GM23248 (cell line): ENCODE measurements around the gene ARID1B. TPM values are rescaled to one million over a fixed set of nuclear protein-coding genes. Genes with fewer than 3 reads are reported as not detected.
A peak's percentile ranks its signal among the peaks of the same experiment; 100 is the strongest.

ENCODE experiments used
- DNase-seq: peaks from one replicate; pipeline ENCODE4 v3.0.0-alpha.2; 2015
- H2AFZ ChIP-seq: fragments of 200-600 bp; sonication (generic); 2 replicates; pipeline ENCODE4 v1.6.1; 2016; ENCODE audit warnings: antibody characterized with exemption
- H3F3A ChIP-seq: fragments of 200-600 bp; sonication (generic); 2 replicates; pipeline ENCODE4 v1.6.1; 2016; ENCODE audit warnings: mild to moderate bottlenecking, antibody characterized with exemption, mixed run types; ENCODE audit not compliant: insufficient read depth
- H3K27ac ChIP-seq: fragments of 200-600 bp; sonication (generic); 2 replicates; pipeline ENCODE4 v1.5.1; 2016; ENCODE audit warnings: mild to moderate bottlenecking
- H3K27me3 ChIP-seq: fragments of 200-600 bp; sonication (generic); replicated peaks from 2 replicates; pipeline ENCODE4 v1.6.1; 2016; ENCODE audit warnings: mild to moderate bottlenecking; ENCODE audit not compliant: insufficient read depth
- H3K36me3 ChIP-seq: fragments of 200-600 bp; sonication (generic); 2 replicates; pipeline ENCODE4 v1.6.1; 2016; ENCODE audit warnings: low read depth, mild to moderate bottlenecking
- H3K4me1 ChIP-seq: fragments of 200-600 bp; sonication (generic); 2 replicates; pipeline ENCODE4 v1.6.1; 2016; ENCODE audit warnings: mild to moderate bottlenecking; ENCODE audit not compliant: insufficient read depth
- H3K4me2 ChIP-seq: fragments of 200-600 bp; sonication (generic); one replicate; pipeline ENCODE4 v1.6.1; 2016; ENCODE audit warnings: mild to moderate bottlenecking; ENCODE audit not compliant: unreplicated experiment
- H3K4me3 ChIP-seq: fragments of 200-600 bp; sonication (generic); 2 replicates; pipeline ENCODE4 v1.5.1; 2016; ENCODE audit warnings: mild to moderate bottlenecking
- H3K79me2 ChIP-seq: fragments of 200-600 bp; sonication (generic); 2 replicates; pipeline ENCODE4 v1.6.1; 2016; ENCODE audit warnings: mild to moderate bottlenecking; ENCODE audit not compliant: insufficient read depth
- H3K9ac ChIP-seq: fragments of 200-600 bp; sonication (generic); 2 replicates; pipeline ENCODE4 v1.6.1; 2016; ENCODE audit warnings: mild to moderate bottlenecking
- H3K9me2 ChIP-seq: fragments of 200-600 bp; sonication (generic); 2 replicates; pipeline ENCODE4 v1.6.1; 2016; ENCODE audit warnings: mixed run types, mild to moderate bottlenecking, moderate library complexity; ENCODE audit not compliant: insufficient read depth
- H3K9me3 ChIP-seq: fragments of 200-600 bp; sonication (generic); one replicate; pipeline ENCODE4 v1.6.1; 2017; ENCODE audit warnings: low read depth
- H4K20me1 ChIP-seq: fragments of 200-600 bp; sonication (generic); 2 replicates; pipeline ENCODE4 v1.6.0; 2016; ENCODE audit not compliant: insufficient read depth
- EZH2 ChIP-seq: fragments of 200-600 bp; sonication (generic); IDR thresholded peaks from 2 replicates; pipeline ENCODE4 v1.6.1; 2018; ENCODE audit warnings: antibody characterized with exemption, mild to moderate bottlenecking; ENCODE audit not compliant: insufficient read depth, poor library complexity, severe bottlenecking
- EZH2phosphoT487 ChIP-seq: fragments of 200-600 bp; sonication (generic); IDR thresholded peaks from 2 replicates; pipeline ENCODE4 v1.6.1; 2018; ENCODE audit warnings: antibody characterized with exemption, moderate library complexity, mild to moderate bottlenecking, low read depth; ENCODE audit not compliant: insufficient read depth
- WGBS, 2 experiments: methylation state at CpG; one replicate each; pipeline ENCODE4 v1.1.6; 2015 to 2017; ENCODE audit warnings: low lambda C conversion rate in 2 of 2, low coverage in 1 of 2; ENCODE audit errors: missing lambda C conversion rate in 2 of 2; 5-methylcytosine and 5-hydroxymethylcytosine counted together
- in situ Hi-C: fragments of 300-500 bp; cut with MboI; formaldehyde crosslinking; loops from 2 replicates; pipeline ENCODE4 v1.15.0; 2020
- polyA plus RNA-seq: library from polyadenylated mRNA; unstranded; fragments of >200 nt; fragmentation: Nextera tagmentation; extraction: Ambion mirVana; gene quantifications from 2 replicates; pipeline ENCODE4 v1.2.1, GENCODE V29; 2016
- total RNA-seq: library from RNA; depleted of rRNA; stranded (reverse); fragments of >200 nt; shearing (Covaris generic); gene quantifications from 2 replicates; pipeline ENCODE4 v1.2.3, GENCODE V29; 2014

The ARID1B gene
- total and polyA plus RNA-seq, 2 experiments from 2014 or later: 19.3 to 21.2 TPM

GRCh38 chr6:156909212-156910010 lies 132.2 kb downstream of the ARID1B start:
- no peak overlapping the region for H3K27ac ChIP-seq
- 0 out of 2 replicates have a peak, but pooled peaks cover 5% of the 10 kb centered on the region for H3K4me1 ChIP-seq
- H3K9me2 ChIP-seq: no peaks in the 10 kb centered on the region
- no peaks in the 10 kb centered on the region for H3K9me3 ChIP-seq
- no peak overlapping the region for H3K4me2 ChIP-seq
- no peak overlapping the region for H3K9ac ChIP-seq
- no peak for DNase-seq
- no peaks in the 10 kb centered on the region for H3K27me3 ChIP-seq
- no peak overlapping the region for H3K4me3 ChIP-seq
- no peak for TF ChIP-seq EZH2phosphoT487
- TF ChIP-seq EZH2: no peak
- H3K79me2 ChIP-seq: peaks cover 90% of the 10 kb centered on the region
- H3F3A ChIP-seq: no peaks in the 10 kb centered on the region
- no peak overlapping the region for H2AFZ ChIP-seq
- no peaks in the 10 kb centered on the region for H4K20me1 ChIP-seq
- no peaks in the 10 kb centered on the region for H3K36me3 ChIP-seq
- 91 to 94% methylated on average over 10 of the region's 10 CpGs for WGBS, 2 experiments
- in situ Hi-C loops: no loop called here

GRCh38 chr6:156910011-156910334 lies 132.8 kb downstream of the ARID1B start:
- Histone ChIP-seq H3F3A (no peaks in the 10 kb centered on the region), H2AFZ (no peak overlapping the region), H3K27me3 (no peaks in the 10 kb centered on the region), H3K9me3 (no peaks in the 10 kb centered on the region), H3K4me2 (no peak overlapping the region), H3K4me3 (no peak overlapping the region), H3K4me1 (0 out of 2 replicates have a peak, but pooled peaks cover 5% of the 10 kb centered on the region), H3K9me2 (no peaks in the 10 kb centered on the region), H3K79me2 (peaks cover 92% of the 10 kb centered on the region), H3K9ac (no peak overlapping the region), H3K27ac (no peak overlapping the region), H4K20me1 (no peaks in the 10 kb centered on the region), H3K36me3 (no peaks in the 10 kb centered on the region)
- no peak for DNase-seq
- WGBS, 2 experiments: 95 to 100% methylated on average over 4 of the region's 4 CpGs
- TF ChIP-seq EZH2 (no peak), EZH2phosphoT487 (no peak)
- in situ Hi-C loops: no loop called here

- TF ChIP-seq EZH2 (no peak), EZH2phosphoT487 (no peak)
These were observed 133.8 kb downstream of the ARID1B start for GRCh38 chr6:156910938-156911337.

GRCh38 chr6:156911581-156911980 lies 134.4 kb downstream of the ARID1B start:
- DNase-seq: no peak
- Histone ChIP-seq H3K79me2 (peaks cover 95% of the 10 kb centered on the region), H3K27me3 (no peaks in the 10 kb centered on the region), H3K4me3 (no peak overlapping the region), H4K20me1 (no peaks in the 10 kb centered on the region), H3K9me3 (no peaks in the 10 kb centered on the region), H3K9me2 (no peaks in the 10 kb centered on the region), H3K4me2 (no peak overlapping the region), H3F3A (no peaks in the 10 kb centered on the region), H3K36me3 (no peaks in the 10 kb centered on the region), H2AFZ (no peak overlapping the region), H3K27ac (no peak overlapping the region), H3K9ac (no peak overlapping the region), H3K4me1 (0 out of 2 replicates have a peak, but pooled peaks cover 5% of the 10 kb centered on the region)
- TF ChIP-seq EZH2 (no peak), EZH2phosphoT487 (no peak)
- in situ Hi-C loops: no loop called here
- 87 to 89% methylated on average over 2 of the region's 2 CpGs for WGBS, 2 experiments

More at GRCh38 chr6:156910938-156911337, 133.8 kb downstream of the ARID1B start:
- peaks cover 92% of the 10 kb centered on the region for H3K79me2 ChIP-seq
- no peaks in the 10 kb centered on the region for H3K9me3 ChIP-seq
- DNase-seq: peak; percentile 52
- no peaks in the 10 kb centered on the region for H3K36me3 ChIP-seq
- 29 to 31% methylated on average over 1 of the region's 1 CpG for WGBS, 2 experiments
- H3K27me3 ChIP-seq: no peaks in the 10 kb centered on the region
- no peak overlapping the region for H2AFZ ChIP-seq
- H3F3A ChIP-seq: no peaks in the 10 kb centered on the region
- in situ Hi-C loops: no loop called here
- H3K4me2 ChIP-seq: no peak overlapping the region
- 0 out of 2 replicates have a peak, but pooled peaks cover 5% of the 10 kb centered on the region for H3K4me1 ChIP-seq
- H4K20me1 ChIP-seq: no peaks in the 10 kb centered on the region
- H3K27ac ChIP-seq: no peak overlapping the region
- no peaks in the 10 kb centered on the region for H3K9me2 ChIP-seq
- no peak overlapping the region for H3K4me3 ChIP-seq
- no peak overlapping the region for H3K9ac ChIP-seq
